K562 (cell line): ENCODE results near the gene MRPL33. TPM values are rescaled to one million over a fixed set of nuclear protein-coding genes. Genes with fewer than 3 reads are reported as not detected.

ENCODE experiments used
- ATAC-seq: fragments of 200-7000 bp; cut with Tn5 transposase; 3 replicates; pipeline ENCODE4 v1.9.1; 2020; ENCODE audit warnings: moderate library complexity
- BruUV-seq: library from RNA; stranded (reverse); fragments of 400-500 nt; replicated peaks from 2 replicates; lab custom pipeline; 2021; lab: Mats Ljungman, UMichigan
- CTCF ChIA-PET: fragments of 300-600 bp; formaldehyde crosslinking; extraction: SDS; loops from one replicate; lab custom pipeline; 2021; ENCODE audit warnings: low intra/inter-chr PET ratio; lab: Yijun Ruan, JAX
- POLR2A ChIA-PET: fragments of 300-600, 350-650 bp; sonication (Branson Sonifier 250); formaldehyde crosslinking; extraction: SDS; loops from one replicate; lab custom pipeline; 2021; ENCODE audit warnings: antibody characterized with exemption, inconsistent platforms; lab: Yijun Ruan, JAX
- DNase-seq, 4 experiments: peaks; one replicate each; pipeline versions ENCODE4 v3.0.0 to v3.0.0-alpha.2; 2011 to 2018; ENCODE audit warnings: low spot score in 3 of 4, mixed read lengths in 3 of 4; ENCODE audit errors: extremely low read depth in 1 of 4
- FAIRE-seq: peaks from 2 replicates; lab custom pipeline; 2011; peaks lifted over from hg19 to GRCh38; lab: Jason Lieb, UNC
- H2AFZ ChIP-seq: 2 replicates; pipeline ENCODE4 v1.6.0; 2011; ENCODE audit warnings: low read depth, low read length, control low read depth, inconsistent platforms
- H3K27ac ChIP-seq: fragments of 200-600 bp; 3 replicates; pipeline ENCODE4 v1.8.0; 2011; ENCODE audit warnings: low read depth, mild to moderate bottlenecking, control low read depth, inconsistent platforms, low read length, moderate library complexity, mixed read lengths; ENCODE audit errors: extremely low read depth
- H3K27me3 ChIP-seq, 2 experiments: fragments of 300-600 bp in 1 of 2; 2 replicates in 1 of 2; 3 replicates in 1 of 2; pipeline versions ENCODE4 v1.6.0 to v1.8.0; 2011; ENCODE audit warnings: inconsistent platforms in 2 of 2, low read length in 2 of 2, mild to moderate bottlenecking in 1 of 2, mixed read lengths in 1 of 2, moderate library complexity in 1 of 2; ENCODE audit not compliant: control insufficient read depth in 2 of 2, insufficient read depth in 2 of 2
- H3K36me3 ChIP-seq: fragments of 300-600 bp; 3 replicates; pipeline ENCODE4 v1.8.0; 2011; ENCODE audit warnings: mild to moderate bottlenecking, low read length, inconsistent platforms; ENCODE audit not compliant: control insufficient read depth, insufficient read depth
- H3K4me1 ChIP-seq, 2 experiments: fragments of 200-600 bp in 1 of 2; replicated peaks in 1 of 2; 2 replicates in 1 of 2; 3 replicates in 1 of 2; pipeline versions ENCODE4 v1.5.1 to v1.8.0; 2011; ENCODE audit warnings: inconsistent platforms in 2 of 2, low read length in 2 of 2, mild to moderate bottlenecking in 1 of 2, mixed read lengths in 1 of 2, moderate library complexity in 1 of 2; ENCODE audit not compliant: control insufficient read depth in 2 of 2, insufficient read depth in 2 of 2
- H3K4me2 ChIP-seq: 2 replicates; pipeline ENCODE4 v1.6.1; 2011; ENCODE audit warnings: low read length, control low read depth, inconsistent platforms, mixed read lengths; ENCODE audit not compliant: insufficient read depth
- H3K4me3 ChIP-seq: fragments of 200-600 bp; sonication (generic), shearing (Covaris generic); 2 replicates; pipeline ENCODE4 v1.5.1; 2016; ENCODE audit warnings: control low read depth, inconsistent platforms
- H3K79me2 ChIP-seq: fragments of 200-600 bp; 3 replicates; pipeline ENCODE4 v1.8.0; 2011; ENCODE audit warnings: low read length, inconsistent platforms; ENCODE audit not compliant: control insufficient read depth, insufficient read depth
- H3K9ac ChIP-seq, 2 experiments: 2 replicates each; pipeline versions ENCODE4 v1.6.0 to v1.6.1; 2011; ENCODE audit warnings: low read depth in 2 of 2, low read length in 2 of 2, control low read depth in 1 of 2, inconsistent platforms in 1 of 2, mild to moderate bottlenecking in 1 of 2, mixed read lengths in 1 of 2; ENCODE audit not compliant: insufficient read depth in 1 of 2
- H3K9me1 ChIP-seq: one replicate; pipeline ENCODE4 v1.6.0; 2011; ENCODE audit warnings: inconsistent platforms, mild to moderate bottlenecking, low read length, moderate library complexity; ENCODE audit not compliant: control insufficient read depth, insufficient read depth
- H3K9me3 ChIP-seq: replicated peaks from 2 replicates; pipeline ENCODE4 v1.5.1; 2011; ENCODE audit warnings: low read depth, low read length, inconsistent platforms; ENCODE audit not compliant: control insufficient read depth, insufficient read depth
- H4K20me1 ChIP-seq: replicated peaks from 2 replicates; pipeline ENCODE4 v1.6.1; 2011; ENCODE audit warnings: low read length, inconsistent platforms, mixed read lengths; ENCODE audit not compliant: control insufficient read depth, insufficient read depth
- HDAC1 ChIP-seq, 2 experiments: fragments of 450-650 bp; IDR thresholded peaks; 2 replicates each; pipeline ENCODE4 v1.6.1; 2016 to 2017; ENCODE audit warnings: inconsistent platforms in 1 of 2, mild to moderate bottlenecking in 1 of 2, moderate library complexity in 1 of 2
- PHF20 ChIP-seq: fragments of 450-650 bp; IDR thresholded peaks from 2 replicates; pipeline ENCODE4 v1.6.1; 2018; ENCODE audit not compliant: partially characterized antibody
- SRSF9 ChIP-seq: fragments of 200-400 bp; formaldehyde crosslinking; IDR thresholded peaks from 2 replicates; pipeline ENCODE4 v1.6.1; 2017; ENCODE audit warnings: low read depth, low read length, borderline replicate concordance
- STAG1 ChIP-seq: sonication (generic); formaldehyde crosslinking; IDR thresholded peaks from 2 replicates; pipeline ENCODE4 v1.5.0; 2020; ENCODE audit warnings: missing genetic modification reagents, borderline replicate concordance
- WGBS: fragments of 100-300 bp; shearing (Covaris generic); methylation state at CpG from one replicate; pipeline ENCODE4 v1.1.6; 2016; ENCODE audit warnings: low coverage, mixed read lengths; ENCODE audit not compliant: insufficient coverage; ENCODE audit errors: missing lambda C conversion rate; 5-methylcytosine and 5-hydroxymethylcytosine counted together
- in situ Hi-C: fragments of 300-500 bp; cut with MboI; formaldehyde crosslinking; loops from 4 replicates; pipeline ENCODE4 v1.15.0; 2018; ENCODE audit warnings: inconsistent platforms, mixed read lengths
- intact Hi-C: fragments of 100-400 bp; cut with micrococcal nuclease; formaldehyde crosslinking; loops from 2 replicates; pipeline ENCODE4 v1.14.2; 2022
- polyA plus RNA-seq, 8 experiments: library from polyadenylated mRNA; depleted of rRNA in 4 of 8; stranded (reverse) in 5 of 8; unstranded in 3 of 8; fragments of >200 nt; fragmentation: Nextera tagmentation in 2 of 8; fragmentation: Illumina TruSeq in 1 of 8; extraction: Ambion mirVana in 2 of 8; extraction: Trizol in 1 of 8; gene quantifications; 2 replicates each; pipeline versions ENCODE4 v1.2.1 to v1.2.3, GENCODE V29; 2011 to 2014; ENCODE audit warnings: inconsistent platforms in 1 of 8, missing spikeins in 1 of 8
- total RNA-seq, 7 experiments: library from RNA; depleted of rRNA in 6 of 7; stranded (reverse); fragments of >200 nt in 6 of 7; fragmentation: Illumina TruSeq in 2 of 7; extraction: Trizol in 2 of 7; gene quantifications; 2 replicates each; pipeline versions ENCODE4 v1.2.1 to v1.2.3, GENCODE V29; 2011 to 2021; ENCODE audit warnings: low replicate concordance in 1 of 7
- TF ChIP-seq, protein P1 (sequence below): fragments of 450-650 bp; IDR thresholded peaks from 2 replicates; pipeline ENCODE4 v1.6.1; 2016; ENCODE audit warnings: low read depth, mild to moderate bottlenecking, moderate library complexity
- TF ChIP-seq, protein P2 (sequence below): sonication (generic); formaldehyde crosslinking; IDR thresholded peaks from 2 replicates; pipeline ENCODE4 v1.8.0; 2022; ENCODE audit warnings: mild to moderate bottlenecking, missing genetic modification reagents
- TF ChIP-seq, protein P3 (sequence below): fragments of 250-450 bp; sonication (Bioruptor Pico); IDR thresholded peaks from 2 replicates; pipeline ENCODE4 v1.5.1; 2021; ENCODE audit warnings: mild to moderate bottlenecking

Gene MRPL33
- total and polyA plus RNA-seq, 9 of the 15 experiments (the other 6 are each of a cell fraction or from before 2014, with no cell fraction given): 68.3 to 338 (median 226) TPM

- Histone ChIP-seq H3K4me2 (no peak overlapping the region), H3K79me2 (no peaks in the 10 kb centered on the region), H3K9me1 (no peaks in the 10 kb centered on the region), H3K36me3 (no peaks in the 10 kb centered on the region), H3K4me1 (peaks cover 0 to 5% of the 10 kb centered on the region in 2 experiments; a peak in 3 of 5 replicates), H3K27ac (no peak overlapping the region), H3K9ac (no peak overlapping the region; a peak in 1 of 4 replicates), H2AFZ (no peak overlapping the region), H3K4me3 (no peak overlapping the region), H4K20me1 (0 out of 2 replicates have a peak, but pooled peaks cover 4% of the 10 kb centered on the region), H3K9me3 (no peaks in the 10 kb centered on the region), H3K27me3 (peaks cover 0 to 5% of the 10 kb centered on the region in 2 experiments; a peak in 2 of 5 replicates)
- ChIA-PET CTCF (interaction anchor here (1.4 kb wide), 1 partner anchor 27 kb away, joined by 5 read pairs; no protein-coding TSS in a partner anchor), POLR2A (interaction anchor here (0.6 to 0.8 kb wide), 4 partner anchors 9 to 948 kb away, joined by 3 to 4 read pairs (median 3); no protein-coding TSS in a partner anchor)
- in situ Hi-C loops: no loop called here
- no peak for FAIRE-seq
- no peak for ATAC-seq
- WGBS: 7% methylated on average over 5 of the region's 5 CpGs
- no TSS peak for BruUV-seq
- intact Hi-C loops: loop anchor here (10.0 kb wide), 1 partner anchor 670 kb away; the partner anchor contains the start of gene FOSL2
- DNase-seq: no peak
- TF ChIP-seq HDAC1 (IDR thresholded peaks at IDR 0.05): no peak
- TF ChIP-seq, protein P1, sequence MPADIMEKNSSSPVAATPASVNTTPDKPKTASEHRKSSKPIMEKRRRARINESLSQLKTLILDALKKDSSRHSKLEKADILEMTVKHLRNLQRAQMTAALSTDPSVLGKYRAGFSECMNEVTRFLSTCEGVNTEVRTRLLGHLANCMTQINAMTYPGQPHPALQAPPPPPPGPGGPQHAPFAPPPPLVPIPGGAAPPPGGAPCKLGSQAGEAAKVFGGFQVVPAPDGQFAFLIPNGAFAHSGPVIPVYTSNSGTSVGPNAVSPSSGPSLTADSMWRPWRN: no peak
- TF ChIP-seq, protein P2, sequence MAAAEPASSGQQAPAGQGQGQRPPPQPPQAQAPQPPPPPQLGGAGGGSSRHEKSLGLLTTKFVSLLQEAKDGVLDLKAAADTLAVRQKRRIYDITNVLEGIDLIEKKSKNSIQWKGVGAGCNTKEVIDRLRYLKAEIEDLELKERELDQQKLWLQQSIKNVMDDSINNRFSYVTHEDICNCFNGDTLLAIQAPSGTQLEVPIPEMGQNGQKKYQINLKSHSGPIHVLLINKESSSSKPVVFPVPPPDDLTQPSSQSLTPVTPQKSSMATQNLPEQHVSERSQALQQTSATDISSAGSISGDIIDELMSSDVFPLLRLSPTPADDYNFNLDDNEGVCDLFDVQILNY (CRISPR knock-in tag): no peak
- TF ChIP-seq PHF20: no peak
- TF ChIP-seq, protein P3, sequence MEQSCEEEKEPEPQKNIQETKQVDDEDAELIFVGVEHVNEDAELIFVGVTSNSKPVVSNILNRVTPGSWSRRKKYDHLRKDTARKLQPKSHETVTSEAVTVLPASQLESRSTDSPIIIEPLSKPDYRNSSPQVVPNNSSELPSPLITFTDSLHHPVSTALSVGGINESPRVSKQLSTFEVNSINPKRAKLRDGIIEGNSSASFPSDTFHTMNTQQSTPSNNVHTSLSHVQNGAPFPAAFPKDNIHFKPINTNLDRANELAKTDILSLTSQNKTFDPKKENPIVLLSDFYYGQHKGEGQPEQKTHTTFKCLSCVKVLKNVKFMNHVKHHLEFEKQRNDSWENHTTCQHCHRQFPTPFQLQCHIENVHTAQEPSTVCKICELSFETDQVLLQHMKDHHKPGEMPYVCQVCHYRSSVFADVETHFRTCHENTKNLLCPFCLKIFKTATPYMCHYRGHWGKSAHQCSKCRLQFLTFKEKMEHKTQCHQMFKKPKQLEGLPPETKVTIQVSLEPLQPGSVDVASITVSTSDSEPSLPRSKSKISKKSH (CRISPR knock-in tag): no peak
- TF ChIP-seq SRSF9: no peak
- TF ChIP-seq STAG1 (CRISPR knock-in tag): no peak
Observed at GRCh38 chr2:27724905-27725701, 46.4 kb upstream of the MRPL33 start.
